Neuronal stem cell (in vitro differentiated cells): ENCODE data around the gene NOP56.
"Not testable (repeated sequence)": the region's sequence is repeated elsewhere in the genome, so short reads cannot be mapped to it uniquely, and the experiment has no call there.

Experiments
- DNase-seq: peaks from one replicate; pipeline ENCODE4 v3.0.0-alpha.2; 2013; ENCODE audit warnings: low spot score
- H2AFZ ChIP-seq: one replicate; pipeline ENCODE4 v1.6.1; 2013; ENCODE audit warnings: mild to moderate bottlenecking, low read length, inconsistent platforms
- H2AK5ac ChIP-seq: 2 replicates; pipeline ENCODE4 v1.6.1; 2013; ENCODE audit warnings: low read depth, mild to moderate bottlenecking, inconsistent platforms, low read length, moderate library complexity, mixed read lengths
- H2BK120ac ChIP-seq: 2 replicates; pipeline ENCODE4 v1.6.1; 2013; ENCODE audit warnings: low read depth, mild to moderate bottlenecking, inconsistent platforms, low read length, moderate library complexity, mixed read lengths
- H2BK12ac ChIP-seq: one replicate; pipeline ENCODE4 v1.6.1; 2013; ENCODE audit warnings: low read length, inconsistent platforms
- H2BK15ac ChIP-seq: 2 replicates; pipeline ENCODE4 v1.6.1; 2013; ENCODE audit warnings: mild to moderate bottlenecking, low read length, inconsistent platforms, mixed read lengths
- H2BK5ac ChIP-seq: one replicate; pipeline ENCODE4 v1.6.1; 2013; ENCODE audit warnings: inconsistent platforms, mild to moderate bottlenecking, low read length, moderate library complexity
- H3K14ac ChIP-seq: one replicate; pipeline ENCODE4 v1.6.1; 2013; ENCODE audit warnings: low read length, inconsistent platforms
- H3K18ac ChIP-seq: 2 replicates; pipeline ENCODE4 v1.6.1; 2013; ENCODE audit warnings: low read length, inconsistent platforms
- H3K23ac ChIP-seq: 2 replicates; pipeline ENCODE4 v1.6.1; 2013; ENCODE audit warnings: low read depth, mild to moderate bottlenecking, mixed read lengths, low read length, inconsistent platforms; ENCODE audit not compliant: poor library complexity
- H3K27ac ChIP-seq: replicated peaks from 3 replicates; pipeline ENCODE4 v1.5.1; 2013; ENCODE audit warnings: low read length, inconsistent platforms
- H3K27me3 ChIP-seq, 3 experiments: 2 replicates each; pipeline ENCODE4 v1.6.1; 2013; ENCODE audit warnings: low read length in 3 of 3, mild to moderate bottlenecking in 2 of 3, inconsistent platforms in 1 of 3, low read depth in 1 of 3, mixed read lengths in 1 of 3, moderate library complexity in 1 of 3; ENCODE audit not compliant: control insufficient read depth in 3 of 3, insufficient read depth in 3 of 3
- H3K36me3 ChIP-seq, 2 donors: replicated peaks in 1 of 2; 2 replicates each; pipeline ENCODE4 v1.6.1; 2013; ENCODE audit warnings: low read length in 2 of 2; ENCODE audit not compliant: control insufficient read depth in 2 of 2, insufficient read depth in 2 of 2
- H3K4ac ChIP-seq: 2 replicates; pipeline ENCODE4 v1.6.1; 2013; ENCODE audit warnings: inconsistent platforms, mild to moderate bottlenecking, low read length, moderate library complexity
- H3K4me1 ChIP-seq, 2 donors: 1 replicate in 1 of 2; 2 replicates in 1 of 2; pipeline ENCODE4 v1.6.1; 2013; ENCODE audit warnings: low read length in 2 of 2, low read depth in 1 of 2; ENCODE audit not compliant: control insufficient read depth in 2 of 2, insufficient read depth in 1 of 2
- H3K4me2 ChIP-seq: one replicate; pipeline ENCODE4 v1.6.1; 2013; ENCODE audit warnings: mild to moderate bottlenecking, low read length, inconsistent platforms; ENCODE audit not compliant: insufficient read depth, poor library complexity, severe bottlenecking
- H3K4me3 ChIP-seq, 2 donors: 2 replicates each; pipeline ENCODE4 v1.5.1; 2013; ENCODE audit warnings: low read length in 2 of 2, mild to moderate bottlenecking in 2 of 2, inconsistent platforms in 1 of 2, moderate library complexity in 1 of 2
- H3K79me1 ChIP-seq: one replicate; pipeline ENCODE4 v1.6.1; 2013; ENCODE audit warnings: low read depth, mild to moderate bottlenecking, inconsistent platforms, low read length, moderate library complexity
- H3K9ac ChIP-seq: one replicate; pipeline ENCODE4 v1.6.1; 2013; ENCODE audit warnings: mild to moderate bottlenecking, low read depth, low read length, inconsistent platforms; ENCODE audit not compliant: poor library complexity
- H3K9me3 ChIP-seq, 2 donors: replicated peaks in 1 of 2; 2 replicates each; pipeline versions ENCODE3 to v1.6.1; 2013; ENCODE audit warnings: low read length in 2 of 2, mild to moderate bottlenecking in 2 of 2, inconsistent platforms in 1 of 2, low read depth in 1 of 2, mixed read lengths in 1 of 2, moderate library complexity in 1 of 2; ENCODE audit not compliant: control insufficient read depth in 2 of 2, insufficient read depth in 1 of 2
- H4K8ac ChIP-seq: one replicate; pipeline ENCODE4 v1.6.1; 2013; ENCODE audit warnings: low read depth, mild to moderate bottlenecking, inconsistent platforms, low read length, moderate library complexity
- H4K91ac ChIP-seq: one replicate; pipeline ENCODE4 v1.6.1; 2013; ENCODE audit warnings: low read length, low read depth, mild to moderate bottlenecking, inconsistent platforms; ENCODE audit not compliant: poor library complexity
- WGBS, 2 donors: extraction: QIAGEN DNeasy Blood & Tissue Kit; methylation state at CpG; one replicate each; pipeline ENCODE4 v1.1.7; 2013; ENCODE audit warnings: missing lambda C conversion rate in 2 of 2, mixed read lengths in 1 of 2; ENCODE audit not compliant: insufficient read length in 2 of 2, insufficient replicate concordance in 1 of 2; ENCODE audit errors: extremely low coverage in 2 of 2; 5-methylcytosine and 5-hydroxymethylcytosine counted together

The NOP56 gene

GRCh38 chr20:2672446-2672845, 20.0 kb downstream of the NOP56 start:
- H3K36me3 ChIP-seq: no peaks in the 10 kb centered on the region
- H3K27ac ChIP-seq: no peak overlapping the region
- no peak overlapping the region for H2BK5ac ChIP-seq
- no peak overlapping the region for H2AK5ac ChIP-seq
- no peak overlapping the region for H3K4me3 ChIP-seq
- no peak for DNase-seq
- no CpG with 5 or more reads among the region's 3 CpGs for WGBS, 2 donors
- H2AFZ ChIP-seq: no peak overlapping the region
- H3K4ac ChIP-seq: no peak overlapping the region
- H2BK12ac ChIP-seq: no peak overlapping the region
- H3K14ac ChIP-seq: no peak overlapping the region
- H3K79me1 ChIP-seq: no peaks in the 10 kb centered on the region
- H2BK15ac ChIP-seq: no peak overlapping the region
- no peaks in the 10 kb centered on the region for H3K9me3 ChIP-seq
- H4K8ac ChIP-seq: no peak overlapping the region
- H3K4me2 ChIP-seq: no peak overlapping the region
- H3K27me3 ChIP-seq: peaks cover 0 to 55% (median 8%) of the 10 kb centered on the region in 3 experiments
- H3K23ac ChIP-seq: no peak overlapping the region
- no peak overlapping the region for H3K18ac ChIP-seq
- H3K9ac ChIP-seq: no peak overlapping the region
- H4K91ac ChIP-seq: no peak overlapping the region
- no peaks in the 10 kb centered on the region for H3K4me1 ChIP-seq
- no peak overlapping the region for H2BK120ac ChIP-seq

GRCh38 chr20:2673453-2673852, 21.0 kb downstream of the NOP56 start:
- peaks cover 0 to 57% (median 3%) of the 10 kb centered on the region in 3 experiments for H3K27me3 ChIP-seq
- no CpG with 5 or more reads among the region's 4 CpGs for WGBS, 2 donors

GRCh38 chr20:2680046-2680445, 27.6 kb downstream of the NOP56 start:
- Histone ChIP-seq H4K8ac (no peak overlapping the region), H2BK12ac (no peak overlapping the region), H2AK5ac (no peak overlapping the region), H3K9me3 (no peaks in the 10 kb centered on the region), H3K4me3 (no peak overlapping the region), H3K4ac (no peak overlapping the region), H2BK5ac (no peak overlapping the region), H3K27me3 (peaks cover 0 to 28% (median 0%) of the 10 kb centered on the region in 3 experiments), H3K14ac (no peak overlapping the region), H3K4me2 (no peak overlapping the region), H3K79me1 (no peaks in the 10 kb centered on the region), H2AFZ (no peak overlapping the region), H3K27ac (no peak overlapping the region), H4K91ac (no peak overlapping the region), H3K23ac (no peak overlapping the region), H3K18ac (no peak overlapping the region), H2BK15ac (no peak overlapping the region), H2BK120ac (no peak overlapping the region), H3K4me1 (no peaks in the 10 kb centered on the region), H3K36me3 (no peaks in the 10 kb centered on the region), H3K9ac (no peak overlapping the region)
- no peak for DNase-seq
- WGBS, 2 donors: no CpG with 5 or more reads among the region's 4 CpGs

More at GRCh38 chr20:2673453-2673852, 21.0 kb downstream of the NOP56 start:
- no peaks in the 10 kb centered on the region for H3K4me1 ChIP-seq
- no peak overlapping the region for H2BK5ac ChIP-seq
- no peaks in the 10 kb centered on the region for H3K36me3 ChIP-seq
- no peaks in the 10 kb centered on the region for H3K79me1 ChIP-seq
- no peak overlapping the region for H3K4me2 ChIP-seq
- H2AFZ ChIP-seq: no peak overlapping the region
- no peak overlapping the region for H3K14ac ChIP-seq
- H2BK120ac ChIP-seq: no peak overlapping the region
- no peak overlapping the region for H3K4me3 ChIP-seq
- H4K91ac ChIP-seq: no peak overlapping the region
- H3K18ac ChIP-seq: no peak overlapping the region
- H3K4ac ChIP-seq: no peak overlapping the region
- no peaks in the 10 kb centered on the region for H3K9me3 ChIP-seq
- H3K23ac ChIP-seq: no peak overlapping the region
- H2BK15ac ChIP-seq: no peak overlapping the region
- no peak for DNase-seq
- H3K27ac ChIP-seq: no peak overlapping the region
- H3K9ac ChIP-seq: no peak overlapping the region
- H2BK12ac ChIP-seq: no peak overlapping the region
- H2AK5ac ChIP-seq: no peak overlapping the region
- no peak overlapping the region for H4K8ac ChIP-seq

- not testable (repeated sequence) for H3K4me1 ChIP-seq, H3K23ac ChIP-seq, H3K27ac ChIP-seq, H2AFZ ChIP-seq, H4K91ac ChIP-seq, H2BK12ac ChIP-seq, H3K4ac ChIP-seq, H3K9ac ChIP-seq, H4K8ac ChIP-seq, H3K36me3 ChIP-seq, H3K4me2 ChIP-seq, H2BK15ac ChIP-seq, H3K79me1 ChIP-seq, H2AK5ac ChIP-seq, DNase-seq, H3K14ac ChIP-seq, H3K18ac ChIP-seq, H2BK120ac ChIP-seq, H2BK5ac ChIP-seq, H3K4me3 ChIP-seq, H3K9me3 ChIP-seq
- peaks cover 0 to 26% (median 2%) of the 10 kb centered on the region in 3 experiments for H3K27me3 ChIP-seq
- WGBS, 2 donors: 100% methylated on average over 2 of the region's 3 CpGs
These were observed 29.6 kb downstream of the NOP56 start for GRCh38 chr20:2682040-2682439.
